NCI-H2227 (cell line): Measurements from ENCODE around the gene CD276.

Experiments used
- DNase-seq: peaks from one replicate; lab custom pipeline; 2025; ENCODE audit not compliant: unreplicated experiment; lab: John Stamatoyannopoulos, UW

Gene CD276

GRCh38 chr15:73746883-73747282, 62.7 kb downstream of the CD276 start:
- DNase-seq, result no peak

- DNase-seq, result no peak
These were observed 63.8 kb downstream of the CD276 start for GRCh38 chr15:73747847-73748590.

- DNase-seq, result peak; percentile 3
These were observed 64.5 kb downstream of the CD276 start for GRCh38 chr15:73748730-73749129.

- DNase-seq, result no peak
These were observed 65.3 kb downstream of the CD276 start for GRCh38 chr15:73749533-73749932.

- DNase-seq, result no peak
These were observed 65.8 kb downstream of the CD276 start for GRCh38 chr15:73749971-73750370.

- DNase-seq, result no peak
These were observed 66.3 kb downstream of the CD276 start for GRCh38 chr15:73750438-73750837.

- DNase-seq, result no peak
These were observed 66.8 kb downstream of the CD276 start for GRCh38 chr15:73750951-73751350.

GRCh38 chr15:73751511-73751898, 67.3 kb downstream of the CD276 start:
- no peak for DNase-seq

- no peak for DNase-seq
These were observed 68.0 kb downstream of the CD276 start for GRCh38 chr15:73751899-73752805.

GRCh38 chr15:73752806-73753193, 68.6 kb downstream of the CD276 start:
- DNase-seq, result peak; percentile 24

GRCh38 chr15:73753250-73754130, 69.3 kb downstream of the CD276 start, which contains the start of gene INSYN1:
Gene INSYN1, minus strand, starts transcription at chr15:73753351. Its CDS starts 2,221 bp downstream, at chr15:73751130.
- DNase-seq, result peak; percentile 24

- DNase-seq, result no peak
These were observed 70.3 kb downstream of the CD276 start for GRCh38 chr15:73754461-73754860.

GRCh38 chr15:73755481-73755880, 71.3 kb downstream of the CD276 start:
- peak; percentile 40 for DNase-seq

- no peak for DNase-seq
These were observed 71.8 kb downstream of the CD276 start for GRCh38 chr15:73755946-73756345.

GRCh38 chr15:73756390-73756789, 72.2 kb downstream of the CD276 start:
- DNase-seq, result no peak

GRCh38 chr15:73756947-73757513, 72.8 kb downstream of the CD276 start:
- DNase-seq, result no peak

GRCh38 chr15:73757571-73757970, 73.4 kb downstream of the CD276 start:
- no peak for DNase-seq

- DNase-seq, result no peak
These were observed 74.3 kb downstream of the CD276 start for GRCh38 chr15:73758461-73758860.

GRCh38 chr15:73760330-73761329, 76.4 kb downstream of the CD276 start:
- no peak for DNase-seq

GRCh38 chr15:73763931-73764330, 79.7 kb downstream of the CD276 start:
- no peak for DNase-seq
